HepG2 (cell line): Measurements from ENCODE around the gene TRPM6. TPM values are rescaled to one million over a fixed set of nuclear protein-coding genes. Genes with fewer than 3 reads are reported as not detected.

ENCODE experiments used
- ATAC-seq: fragments of 200-7000 bp; cut with Tn5 transposase; 3 replicates; pipeline ENCODE4 v1.9.1; 2020; ENCODE audit warnings: mild to moderate bottlenecking, moderate library complexity
- BruUV-seq: library from RNA; stranded (reverse); fragments of 400-500 nt; replicated peaks from 2 replicates; lab custom pipeline; 2021; lab: Mats Ljungman, UMichigan
- CTCF ChIA-PET: fragments of 300-600 bp; formaldehyde crosslinking; extraction: SDS; loops from one replicate; lab custom pipeline; 2021; ENCODE audit warnings: low total read pairs, inconsistent platforms, low intra/inter-chr PET ratio; lab: Yijun Ruan, JAX
- POLR2A ChIA-PET: fragments of 350-600 bp; sonication (Branson Sonifier 250); formaldehyde crosslinking; loops from one replicate; lab custom pipeline; 2020; ENCODE audit warnings: antibody characterized with exemption, inconsistent platforms; lab: Yijun Ruan, JAX
- DNase-seq: peaks from one replicate; pipeline ENCODE4 v3.0.0-alpha.2; 2015; ENCODE audit warnings: low spot score
- FAIRE-seq: peaks from 3 replicates; lab custom pipeline; 2011; peaks lifted over from hg19 to GRCh38; lab: Jason Lieb, UNC
- H2AFZ ChIP-seq: one replicate; pipeline ENCODE4 v1.6.1; 2011; ENCODE audit warnings: low read length, inconsistent platforms
- H3K27ac ChIP-seq: fragments of 300-600 bp; 3 replicates; pipeline ENCODE4 v1.8.0; 2011; ENCODE audit warnings: mixed run types, mild to moderate bottlenecking, mixed read lengths, low read length, inconsistent platforms; ENCODE audit not compliant: insufficient read depth; ENCODE audit errors: extremely low read length
- H3K27me3 ChIP-seq, 2 experiments: fragments of 200-600 bp in 1 of 2; 2 replicates in 1 of 2; 3 replicates in 1 of 2; pipeline versions ENCODE4 v1.6.0 to v1.8.0; 2011; ENCODE audit warnings: low read length in 2 of 2, mild to moderate bottlenecking in 2 of 2, moderate library complexity in 2 of 2, inconsistent platforms in 1 of 2; ENCODE audit not compliant: insufficient read depth in 2 of 2, control insufficient read depth in 1 of 2
- H3K36me3 ChIP-seq, 2 experiments: fragments of 200-600 bp in 1 of 2; replicated peaks in 1 of 2; 2 replicates in 1 of 2; 3 replicates in 1 of 2; pipeline versions ENCODE4 v1.5.1 to v1.8.0; 2011; ENCODE audit warnings: low read length in 2 of 2, inconsistent platforms in 1 of 2; ENCODE audit not compliant: insufficient read depth in 2 of 2, control insufficient read depth in 1 of 2
- H3K4me1 ChIP-seq: 2 replicates; pipeline ENCODE4 v1.5.1; 2012; ENCODE audit warnings: low read length, inconsistent platforms; ENCODE audit not compliant: insufficient read depth
- H3K4me2 ChIP-seq: 2 replicates; pipeline ENCODE4 v1.6.0; 2011; ENCODE audit warnings: low read depth, low read length, inconsistent platforms
- H3K4me3 ChIP-seq, 3 experiments: fragments of 200-600 bp in 1 of 3; sonication (generic), shearing (Covaris generic) in 1 of 3; replicated peaks in 1 of 3; 2 replicates each; pipeline ENCODE4 v1.5.1; 2011 to 2016; ENCODE audit warnings: low read length in 3 of 3, inconsistent platforms in 2 of 3, low read depth in 2 of 3, mild to moderate bottlenecking in 2 of 3, control low read depth in 1 of 3, mixed read lengths in 1 of 3; ENCODE audit not compliant: insufficient read depth in 1 of 3
- H3K79me2 ChIP-seq: one replicate; pipeline ENCODE4 v1.6.1; 2011; ENCODE audit warnings: low read length, inconsistent platforms; ENCODE audit not compliant: insufficient read depth
- H3K9ac ChIP-seq: 2 replicates; pipeline ENCODE4 v1.6.0; 2011; ENCODE audit warnings: mild to moderate bottlenecking, low read depth, low read length, inconsistent platforms; ENCODE audit not compliant: insufficient read depth
- H3K9me3 ChIP-seq: 2 replicates; pipeline ENCODE4 v1.5.1; 2012; ENCODE audit warnings: mild to moderate bottlenecking, low read length
- H4K20me1 ChIP-seq: 2 replicates; pipeline ENCODE4 v1.6.0; 2011; ENCODE audit warnings: inconsistent platforms, mild to moderate bottlenecking, low read length, moderate library complexity; ENCODE audit not compliant: insufficient read depth
- ARNT ChIP-seq: fragments of 450-650 bp; IDR thresholded peaks from 2 replicates; pipeline ENCODE4 v1.6.1; 2017
- GABPB1 ChIP-seq: IDR thresholded peaks from 2 replicates; pipeline ENCODE4 v1.6.1; 2016; ENCODE audit warnings: mild to moderate bottlenecking, missing genetic modification reagents, moderate library complexity, missing compliant biosample characterization
- HNRNPH1 ChIP-seq: fragments of 200-400 bp; formaldehyde crosslinking; optimal IDR thresholded peaks from 2 replicates; pipeline ENCODE3; 2017; ENCODE audit warnings: mild to moderate bottlenecking, low read depth, low read length
- KLF6 ChIP-seq: IDR thresholded peaks from 2 replicates; pipeline ENCODE4 v1.8.0; 2016; ENCODE audit warnings: missing biosample characterization, missing genetic modification reagents
- NPAS2 ChIP-seq: sonication (generic); formaldehyde crosslinking; IDR thresholded peaks from 2 replicates; pipeline ENCODE4 v1.8.0; 2022; ENCODE audit warnings: mild to moderate bottlenecking, missing genetic modification reagents, borderline replicate concordance
- RXRB ChIP-seq: IDR thresholded peaks from 2 replicates; pipeline ENCODE4 v1.6.1; 2016; ENCODE audit warnings: borderline replicate concordance, missing genetic modification reagents, missing compliant biosample characterization
- ZNF709 ChIP-seq: sonication (generic); formaldehyde crosslinking; IDR thresholded peaks from 2 replicates; pipeline ENCODE4 v1.5.0; 2020; ENCODE audit warnings: mild to moderate bottlenecking, missing genetic modification reagents
- ZNF761 ChIP-seq: sonication (generic); formaldehyde crosslinking; conservative IDR thresholded peaks from 2 replicates; pipeline ENCODE4 v1.4.0; 2020; ENCODE audit warnings: mild to moderate bottlenecking, missing genetic modification reagents
- WGBS: methylation state at CpG from one replicate; pipeline ENCODE4 v1.1.6; 2017; ENCODE audit warnings: low lambda C conversion rate; 5-methylcytosine and 5-hydroxymethylcytosine counted together
- in situ Hi-C: cut with HindIII; loops from 2 replicates; pipeline ENCODE4 v1.10.0; 2017; ENCODE audit warnings: low pct_unique_long_range_greater_than_20kb; ENCODE audit not compliant: extremely low pct_ligation_motif_present
- intact Hi-C: fragments of 100-400 bp; cut with micrococcal nuclease; formaldehyde crosslinking; loops from one replicate; pipeline ENCODE4 v1.10.0; 2022; ENCODE audit not compliant: unreplicated experiment
- polyA plus RNA-seq, 8 experiments: library from polyadenylated mRNA; depleted of rRNA in 3 of 8; stranded (reverse) in 7 of 8; unstranded in 1 of 8; fragments of >200 nt; fragmentation: Illumina TruSeq in 4 of 8; extraction: Trizol in 4 of 8; gene quantifications; 2 replicates each; pipeline versions ENCODE4 v1.2.1 to v1.2.3, GENCODE V29; 2011 to 2016; ENCODE audit warnings: low read depth in 4 of 8, missing spikeins in 1 of 8, mixed read lengths in 1 of 8; ENCODE audit not compliant: insufficient read depth in 1 of 8
- total RNA-seq, 5 experiments: library from RNA; depleted of rRNA; stranded (reverse); fragments of >200 nt; fragmentation: Illumina TruSeq; extraction: Trizol; gene quantifications; 2 replicates each; pipeline ENCODE4 v1.2.3, GENCODE V29; 2016; ENCODE audit warnings: low read depth in 1 of 5
- TF ChIP-seq, protein P1 (sequence below): sonication (generic); formaldehyde crosslinking; conservative IDR thresholded peaks from 2 replicates; pipeline ENCODE4 v1.4.0; 2020; ENCODE audit warnings: missing genetic modification reagents
- TF ChIP-seq, protein P2 (sequence below): sonication (generic); formaldehyde crosslinking; IDR thresholded peaks from 2 replicates; pipeline ENCODE4 v1.4.0; 2020; ENCODE audit warnings: missing genetic modification reagents
- TF ChIP-seq, protein P3 (sequence below): sonication (generic); formaldehyde crosslinking; IDR thresholded peaks from 2 replicates; pipeline ENCODE4 v1.4.0; 2020; ENCODE audit warnings: mild to moderate bottlenecking, missing genetic modification reagents
- TF ChIP-seq, protein P4 (sequence below): sonication (generic); formaldehyde crosslinking; IDR thresholded peaks from 2 replicates; pipeline ENCODE4 v1.4.0; 2020; ENCODE audit warnings: low read depth, mild to moderate bottlenecking, missing genetic modification reagents
- TF ChIP-seq, protein P5 (sequence below): IDR thresholded peaks from 2 replicates; pipeline ENCODE4 v1.6.1; 2016
- TF ChIP-seq, protein P6 (sequence below): sonication (generic); formaldehyde crosslinking; IDR thresholded peaks from 2 replicates; pipeline ENCODE4 v1.5.0; 2020; ENCODE audit warnings: mild to moderate bottlenecking, missing genetic modification reagents, borderline replicate concordance

Gene TRPM6
- total and polyA plus RNA-seq, 2 of the 13 experiments (the other 11 are each of a cell fraction or from before 2014, with no cell fraction given), result 0.01 to 0.09 TPM

DNA sequence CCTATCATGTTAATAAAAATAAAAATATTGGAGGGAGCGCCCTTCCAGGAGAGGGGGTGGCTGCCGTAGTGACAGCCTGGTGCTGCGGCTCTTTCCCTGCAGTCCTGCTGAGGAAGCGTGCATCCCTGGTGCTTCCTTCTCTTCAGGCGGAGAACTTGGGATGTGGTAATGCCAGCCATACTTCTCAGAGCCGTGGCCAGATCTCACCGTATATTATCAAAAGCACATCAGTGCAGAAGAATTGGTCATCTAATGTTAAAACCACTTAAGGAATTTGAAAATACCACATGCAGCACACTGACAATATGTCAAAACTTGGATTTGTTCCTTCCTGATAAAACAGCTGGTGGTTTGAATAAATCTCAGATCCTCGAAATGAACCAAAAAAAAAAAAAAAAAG lies 47.3 kb upstream of the TRPM6 start:
- H3K4me1 ChIP-seq, result peaks cover 8% of the 10 kb centered on the region; the same call in 1 of the 2 replicates
- H3K9ac ChIP-seq, result no peak overlapping the region
- FAIRE-seq, result no peak
- peaks cover 14% of the 10 kb centered on the region for H3K9me3 ChIP-seq
- H3K4me2 ChIP-seq, result no peak overlapping the region
- no peak overlapping the region for H3K4me3 ChIP-seq
- in situ Hi-C loops, result no loop called here
- no TSS peak for BruUV-seq
- no peaks in the 10 kb centered on the region for H4K20me1 ChIP-seq
- no peak overlapping the region for H3K27ac ChIP-seq
- no peaks in the 10 kb centered on the region for H3K79me2 ChIP-seq
- H3K27me3 ChIP-seq, result no peaks in the 10 kb centered on the region
- ATAC-seq, result no peak
- no peak overlapping the region for H2AFZ ChIP-seq
- POLR2A ChIA-PET, result no interaction called here
- H3K36me3 ChIP-seq, result no peaks in the 10 kb centered on the region
- 47% methylated on average over 6 of the region's 8 CpGs for WGBS
- no peak for DNase-seq
- TF ChIP-seq, protein P1, sequence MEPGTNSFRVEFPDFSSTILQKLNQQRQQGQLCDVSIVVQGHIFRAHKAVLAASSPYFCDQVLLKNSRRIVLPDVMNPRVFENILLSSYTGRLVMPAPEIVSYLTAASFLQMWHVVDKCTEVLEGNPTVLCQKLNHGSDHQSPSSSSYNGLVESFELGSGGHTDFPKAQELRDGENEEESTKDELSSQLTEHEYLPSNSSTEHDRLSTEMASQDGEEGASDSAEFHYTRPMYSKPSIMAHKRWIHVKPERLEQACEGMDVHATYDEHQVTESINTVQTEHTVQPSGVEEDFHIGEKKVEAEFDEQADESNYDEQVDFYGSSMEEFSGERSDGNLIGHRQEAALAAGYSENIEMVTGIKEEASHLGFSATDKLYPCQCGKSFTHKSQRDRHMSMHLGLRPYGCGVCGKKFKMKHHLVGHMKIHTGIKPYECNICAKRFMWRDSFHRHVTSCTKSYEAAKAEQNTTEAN, result no peak
- TF ChIP-seq KLF6 (CRISPR knock-in tag), result no peak
- no peak for TF ChIP-seq HNRNPH1
- TF ChIP-seq ZNF761 (CRISPR knock-in tag), result no peak
- TF ChIP-seq ARNT, result no peak
- TF ChIP-seq, protein P2, sequence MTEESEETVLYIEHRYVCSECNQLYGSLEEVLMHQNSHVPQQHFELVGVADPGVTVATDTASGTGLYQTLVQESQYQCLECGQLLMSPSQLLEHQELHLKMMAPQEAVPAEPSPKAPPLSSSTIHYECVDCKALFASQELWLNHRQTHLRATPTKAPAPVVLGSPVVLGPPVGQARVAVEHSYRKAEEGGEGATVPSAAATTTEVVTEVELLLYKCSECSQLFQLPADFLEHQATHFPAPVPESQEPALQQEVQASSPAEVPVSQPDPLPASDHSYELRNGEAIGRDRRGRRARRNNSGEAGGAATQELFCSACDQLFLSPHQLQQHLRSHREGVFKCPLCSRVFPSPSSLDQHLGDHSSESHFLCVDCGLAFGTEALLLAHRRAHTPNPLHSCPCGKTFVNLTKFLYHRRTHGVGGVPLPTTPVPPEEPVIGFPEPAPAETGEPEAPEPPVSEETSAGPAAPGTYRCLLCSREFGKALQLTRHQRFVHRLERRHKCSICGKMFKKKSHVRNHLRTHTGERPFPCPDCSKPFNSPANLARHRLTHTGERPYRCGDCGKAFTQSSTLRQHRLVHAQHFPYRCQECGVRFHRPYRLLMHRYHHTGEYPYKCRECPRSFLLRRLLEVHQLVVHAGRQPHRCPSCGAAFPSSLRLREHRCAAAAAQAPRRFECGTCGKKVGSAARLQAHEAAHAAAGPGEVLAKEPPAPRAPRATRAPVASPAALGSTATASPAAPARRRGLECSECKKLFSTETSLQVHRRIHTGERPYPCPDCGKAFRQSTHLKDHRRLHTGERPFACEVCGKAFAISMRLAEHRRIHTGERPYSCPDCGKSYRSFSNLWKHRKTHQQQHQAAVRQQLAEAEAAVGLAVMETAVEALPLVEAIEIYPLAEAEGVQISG, result no peak
- no peak for TF ChIP-seq GABPB1 (CRISPR knock-in tag)
- TF ChIP-seq, protein P3, sequence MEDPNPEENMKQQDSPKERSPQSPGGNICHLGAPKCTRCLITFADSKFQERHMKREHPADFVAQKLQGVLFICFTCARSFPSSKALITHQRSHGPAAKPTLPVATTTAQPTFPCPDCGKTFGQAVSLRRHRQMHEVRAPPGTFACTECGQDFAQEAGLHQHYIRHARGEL (CRISPR knock-in tag), result no peak
- TF ChIP-seq, protein P4, sequence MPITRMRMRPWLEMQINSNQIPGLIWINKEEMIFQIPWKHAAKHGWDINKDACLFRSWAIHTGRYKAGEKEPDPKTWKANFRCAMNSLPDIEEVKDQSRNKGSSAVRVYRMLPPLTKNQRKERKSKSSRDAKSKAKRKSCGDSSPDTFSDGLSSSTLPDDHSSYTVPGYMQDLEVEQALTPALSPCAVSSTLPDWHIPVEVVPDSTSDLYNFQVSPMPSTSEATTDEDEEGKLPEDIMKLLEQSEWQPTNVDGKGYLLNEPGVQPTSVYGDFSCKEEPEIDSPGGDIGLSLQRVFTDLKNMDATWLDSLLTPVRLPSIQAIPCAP, result no peak
- no peak for TF ChIP-seq NPAS2 (CRISPR knock-in tag)
- TF ChIP-seq, protein P5, sequence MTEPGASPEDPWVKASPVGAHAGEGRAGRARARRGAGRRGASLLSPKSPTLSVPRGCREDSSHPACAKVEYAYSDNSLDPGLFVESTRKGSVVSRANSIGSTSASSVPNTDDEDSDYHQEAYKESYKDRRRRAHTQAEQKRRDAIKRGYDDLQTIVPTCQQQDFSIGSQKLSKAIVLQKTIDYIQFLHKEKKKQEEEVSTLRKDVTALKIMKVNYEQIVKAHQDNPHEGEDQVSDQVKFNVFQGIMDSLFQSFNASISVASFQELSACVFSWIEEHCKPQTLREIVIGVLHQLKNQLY, result no peak
- TF ChIP-seq ZNF709 (CRISPR knock-in tag), result no peak
- TF ChIP-seq, protein P6, sequence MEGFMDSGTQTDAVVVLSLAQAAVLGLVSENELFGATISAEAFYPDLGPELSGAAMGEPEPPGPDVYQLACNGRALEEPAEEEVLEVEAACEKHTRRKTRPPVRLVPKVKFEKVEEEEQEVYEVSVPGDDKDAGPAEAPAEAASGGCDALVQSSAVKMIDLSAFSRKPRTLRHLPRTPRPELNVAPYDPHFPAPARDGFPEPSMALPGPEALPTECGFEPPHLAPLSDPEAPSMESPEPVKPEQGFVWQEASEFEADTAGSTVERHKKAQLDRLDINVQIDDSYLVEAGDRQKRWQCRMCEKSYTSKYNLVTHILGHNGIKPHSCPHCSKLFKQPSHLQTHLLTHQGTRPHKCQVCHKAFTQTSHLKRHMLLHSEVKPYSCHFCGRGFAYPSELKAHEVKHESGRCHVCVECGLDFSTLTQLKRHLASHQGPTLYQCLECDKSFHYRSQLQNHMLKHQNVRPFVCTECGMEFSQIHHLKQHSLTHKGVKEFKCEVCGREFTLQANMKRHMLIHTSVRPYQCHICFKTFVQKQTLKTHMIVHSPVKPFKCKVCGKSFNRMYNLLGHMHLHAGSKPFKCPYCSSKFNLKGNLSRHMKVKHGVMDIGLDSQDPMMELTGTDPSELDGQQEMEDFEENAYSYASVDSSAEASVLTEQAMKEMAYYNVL (CRISPR knock-in tag), result no peak
- no peak for TF ChIP-seq RXRB
- TF ChIP-seq, all 625 proteins: peak for 0
- CTCF ChIA-PET, result no interaction called here
- intact Hi-C loops, result no loop called here
